ENCODE measurements around the gene CBFA2T3.

CBFA2T3 gene

DNA sequence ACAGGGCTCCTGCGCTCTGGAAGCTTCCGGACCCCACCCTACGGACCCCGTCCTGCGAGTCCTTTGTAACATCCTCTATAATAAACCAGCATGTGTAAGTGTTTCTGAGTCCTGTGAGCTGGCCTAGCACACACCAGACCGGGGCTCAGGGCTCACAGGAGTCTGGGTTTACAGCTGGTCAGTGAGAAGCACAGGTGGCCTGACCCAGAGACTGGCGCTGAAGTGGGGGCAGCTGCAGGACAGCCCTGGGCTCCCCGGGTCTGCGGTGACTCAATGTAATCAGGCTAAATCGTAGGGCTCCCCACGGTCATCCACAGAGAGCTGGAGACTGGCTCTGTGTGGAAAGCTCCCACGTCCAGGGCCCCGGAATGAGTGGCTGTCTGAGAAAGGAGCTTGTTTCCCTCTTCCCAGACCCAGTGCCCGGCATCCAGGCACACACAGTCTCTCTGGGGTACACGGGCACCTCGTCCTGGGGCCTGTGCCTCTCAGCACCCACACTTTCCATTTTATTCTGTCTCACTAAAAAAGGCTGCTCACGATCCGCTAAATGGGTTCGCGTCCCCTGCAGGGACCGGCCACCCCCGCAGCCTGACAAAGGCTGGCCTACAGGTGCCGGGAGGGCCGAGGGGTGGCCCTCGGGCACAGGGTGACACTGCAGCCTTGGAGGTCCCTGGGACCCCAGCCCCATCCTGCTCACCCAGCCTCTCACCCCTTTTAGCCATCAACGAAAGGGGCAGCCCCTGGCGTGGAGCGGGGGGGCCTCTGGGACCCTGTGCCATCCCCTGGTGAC lies 18.9 kb upstream of the CBFA2T3 start:
- DNase-seq = no peak
- TF ChIP-seq GATA1 (IDR thresholded peaks at IDR 0.05; ENCODE audit: low read depth, low read length) = no peak
- no peak for TF ChIP-seq POLR2A (IDR thresholded peaks at IDR 0.05; ENCODE audit: low read length)

DNA sequence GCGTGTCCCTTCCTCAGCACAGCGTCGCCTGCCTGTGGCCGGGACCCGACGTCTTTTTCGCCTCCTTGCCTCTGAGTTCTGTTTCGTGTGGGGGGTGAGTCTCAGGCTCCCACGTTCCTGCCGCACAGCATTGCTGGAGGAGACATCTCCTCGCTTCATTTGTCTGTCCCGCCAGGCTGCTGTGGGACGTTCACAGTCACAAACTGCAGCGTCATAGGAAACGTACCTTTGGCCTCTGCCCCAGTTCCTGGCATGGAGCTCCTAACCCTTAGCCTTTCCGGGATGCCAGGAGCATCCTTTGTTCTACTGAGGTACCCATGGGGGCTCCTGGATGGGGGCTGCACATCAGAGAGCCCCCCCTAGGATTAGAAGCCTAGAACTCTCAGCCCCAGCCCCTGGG lies 18.2 kb upstream of the CBFA2T3 start:
- DNase-seq = no peak
- TF ChIP-seq GATA1 (IDR thresholded peaks at IDR 0.05; ENCODE audit: low read depth, low read length) = no peak

DNA sequence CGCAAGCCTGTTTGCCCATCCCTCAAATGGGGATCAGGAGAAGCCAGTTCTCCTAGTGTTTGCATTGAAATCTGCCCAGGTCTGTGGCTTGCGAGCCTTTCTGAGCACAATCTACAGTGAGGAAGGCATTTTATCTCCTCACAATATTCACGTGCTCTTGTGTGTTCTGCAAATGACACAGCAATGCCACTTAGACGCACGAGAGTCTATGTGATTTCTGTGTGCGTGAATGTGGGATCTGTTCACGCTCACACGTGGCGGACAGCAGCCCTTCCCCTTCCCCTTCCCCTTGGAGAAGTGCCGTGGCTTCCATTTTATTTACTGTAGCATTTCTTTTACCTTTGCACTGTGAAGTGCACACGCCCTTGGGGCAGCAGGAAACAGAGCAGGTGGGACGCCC lies 17.7 kb upstream of the CBFA2T3 start:
- no peak for TF ChIP-seq POLR2A (IDR thresholded peaks at IDR 0.05; ENCODE audit: low read length)
- no peak for TF ChIP-seq GATA1 (IDR thresholded peaks at IDR 0.05; ENCODE audit: low read depth, low read length)
- peak; percentile 30 to 33 for DNase-seq

DNA sequence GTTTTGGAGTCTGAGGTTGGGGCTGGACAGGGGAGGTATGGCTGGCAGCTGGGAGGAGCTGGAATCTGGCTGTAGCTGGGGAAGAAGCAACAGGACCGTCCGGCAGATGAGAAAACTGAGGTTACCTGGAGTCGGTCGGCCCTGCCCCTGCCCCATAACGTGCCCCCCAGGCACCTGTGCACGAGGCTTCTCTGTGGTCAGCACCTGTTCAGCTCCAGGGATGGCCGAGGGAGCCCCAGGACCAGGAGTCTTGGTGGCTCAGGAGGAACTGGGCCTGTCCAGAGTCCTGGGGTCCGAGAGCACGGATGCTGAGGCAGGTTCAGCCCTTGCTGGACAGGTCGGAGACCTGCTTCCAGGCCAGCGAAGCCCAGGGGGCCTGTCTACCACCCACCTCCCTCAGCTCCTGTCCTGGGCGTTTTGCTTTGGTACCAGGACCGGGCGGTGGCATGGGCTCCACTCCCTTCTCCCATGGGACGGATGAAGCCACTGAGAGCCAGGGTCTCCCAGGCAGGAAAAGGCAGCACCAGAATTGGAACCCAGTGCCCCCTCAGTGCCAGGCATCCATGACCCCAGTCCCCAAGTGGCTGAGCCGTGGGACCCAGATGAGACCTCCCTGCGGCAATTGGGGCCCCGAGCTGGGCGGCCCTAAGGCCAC lies 17.1 kb upstream of the CBFA2T3 start:
- no peak for DNase-seq
- TF ChIP-seq POLR2A (IDR thresholded peaks at IDR 0.05; ENCODE audit: low read length) (no peak), GATA1 (IDR thresholded peaks at IDR 0.05; ENCODE audit: low read depth, low read length) (no peak)

DNA sequence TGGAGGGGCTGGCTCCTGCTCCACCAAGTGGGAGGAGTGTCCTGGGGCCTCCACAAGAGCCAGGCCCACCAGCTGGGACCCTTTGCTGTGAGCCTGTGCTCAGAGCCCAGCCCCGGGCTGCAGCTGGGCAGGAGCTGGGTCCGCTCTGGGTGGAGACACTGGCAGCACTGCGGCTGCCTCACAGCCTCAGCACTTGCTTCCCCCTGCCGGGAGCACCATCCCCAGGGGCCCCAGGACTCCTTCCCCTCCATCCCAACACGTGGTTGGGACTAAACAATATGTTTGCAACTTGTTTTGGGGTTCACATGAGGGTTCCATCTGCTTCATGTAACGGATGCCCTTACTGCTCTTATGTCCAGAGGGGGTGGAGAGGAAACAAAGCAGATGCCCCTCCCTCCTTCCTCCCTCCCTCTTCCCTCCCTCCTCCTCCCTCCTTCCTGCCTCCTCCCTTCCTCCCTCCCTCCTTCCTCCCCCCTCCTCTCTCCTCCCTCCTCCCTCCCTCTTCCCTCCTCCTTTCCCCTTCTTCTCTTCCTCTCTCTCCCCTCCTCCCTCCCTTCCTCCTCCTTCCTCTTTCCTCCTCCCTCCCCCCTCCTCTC lies 16.3 kb upstream of the CBFA2T3 start:
- DNase-seq = peak; percentile 77 to 80
- TF ChIP-seq GATA1 (IDR thresholded peaks at IDR 0.05; ENCODE audit: low read depth, low read length) (no peak), POLR2A (IDR thresholded peaks at IDR 0.05; ENCODE audit: low read length) (peak; percentile 59)

DNA sequence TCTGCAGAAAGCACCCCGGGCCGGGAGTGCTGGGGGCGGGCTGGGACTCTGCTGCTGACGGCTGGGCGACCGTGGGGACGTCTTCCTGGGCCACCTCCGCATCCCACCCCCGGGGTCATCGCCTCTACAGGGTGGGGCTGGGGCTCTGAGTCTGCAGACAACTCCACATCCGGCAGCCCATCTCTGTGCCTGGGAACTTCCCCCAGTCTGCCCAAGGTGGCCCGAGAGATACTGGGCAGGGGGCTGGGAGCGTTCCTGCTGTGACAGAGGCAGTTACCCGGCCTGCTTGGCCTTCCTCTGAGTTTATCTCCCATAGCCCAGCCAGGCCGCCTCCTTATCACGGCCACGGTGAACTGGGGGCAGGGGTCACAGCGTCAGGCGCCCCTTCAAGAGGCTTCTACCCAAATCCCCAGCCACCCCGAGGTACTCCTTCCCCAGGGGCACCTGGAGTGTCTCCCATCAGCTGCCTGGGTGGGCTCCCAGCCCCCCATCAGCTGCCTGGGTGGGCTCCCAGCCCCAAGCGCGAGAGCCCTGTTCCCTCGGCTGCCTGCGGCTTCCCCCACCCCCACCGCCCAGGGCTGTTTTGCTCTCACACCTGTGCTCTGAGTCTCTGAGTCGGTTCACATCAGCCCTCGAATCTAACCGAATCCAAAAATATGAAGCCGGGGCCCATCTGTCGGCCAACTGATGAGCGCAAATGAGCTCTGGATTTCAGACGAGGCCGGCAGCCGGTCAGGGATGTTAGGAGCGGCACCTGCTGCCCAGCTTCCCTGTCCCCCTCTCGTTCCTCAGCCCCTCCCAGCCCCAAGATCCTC lies 15.6 kb upstream of the CBFA2T3 start:
- no peak for TF ChIP-seq POLR2A (IDR thresholded peaks at IDR 0.05; ENCODE audit: low read length)
- TF ChIP-seq GATA1 (IDR thresholded peaks at IDR 0.05; ENCODE audit: low read depth, low read length) = no peak
- peak; percentile 93 to 97 for DNase-seq

DNA sequence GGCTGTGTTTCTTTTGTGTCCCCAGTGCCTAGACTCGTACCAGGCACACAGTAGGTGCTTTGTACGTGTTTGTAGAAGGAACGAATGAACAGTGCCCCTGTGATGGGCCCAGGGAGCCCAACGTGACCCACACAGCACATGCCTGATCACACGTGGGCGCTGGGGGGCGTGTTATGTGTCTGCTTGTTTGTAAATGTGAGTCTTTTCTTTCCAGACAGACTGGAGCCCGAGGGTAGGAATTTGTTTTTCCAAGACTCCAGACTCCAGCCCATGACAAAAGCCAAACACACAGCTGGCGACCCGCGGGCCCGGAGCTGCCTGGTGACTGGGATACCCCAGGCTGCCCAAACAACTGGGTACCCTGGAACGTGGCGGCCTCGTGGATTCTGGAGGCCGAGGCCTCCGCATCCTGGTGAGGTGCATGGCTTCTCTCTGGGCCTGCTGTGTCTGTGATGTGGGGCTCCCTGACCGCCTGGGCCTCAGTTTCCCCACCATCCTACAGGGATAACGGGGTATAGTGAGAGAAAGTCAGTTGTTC lies 14.9 kb upstream of the CBFA2T3 start:
- TF ChIP-seq GATA1 (IDR thresholded peaks at IDR 0.05; ENCODE audit: low read depth, low read length) (no peak), POLR2A (IDR thresholded peaks at IDR 0.05; ENCODE audit: low read length) (no peak)
- peak; percentile 34 to 44 for DNase-seq

DNA sequence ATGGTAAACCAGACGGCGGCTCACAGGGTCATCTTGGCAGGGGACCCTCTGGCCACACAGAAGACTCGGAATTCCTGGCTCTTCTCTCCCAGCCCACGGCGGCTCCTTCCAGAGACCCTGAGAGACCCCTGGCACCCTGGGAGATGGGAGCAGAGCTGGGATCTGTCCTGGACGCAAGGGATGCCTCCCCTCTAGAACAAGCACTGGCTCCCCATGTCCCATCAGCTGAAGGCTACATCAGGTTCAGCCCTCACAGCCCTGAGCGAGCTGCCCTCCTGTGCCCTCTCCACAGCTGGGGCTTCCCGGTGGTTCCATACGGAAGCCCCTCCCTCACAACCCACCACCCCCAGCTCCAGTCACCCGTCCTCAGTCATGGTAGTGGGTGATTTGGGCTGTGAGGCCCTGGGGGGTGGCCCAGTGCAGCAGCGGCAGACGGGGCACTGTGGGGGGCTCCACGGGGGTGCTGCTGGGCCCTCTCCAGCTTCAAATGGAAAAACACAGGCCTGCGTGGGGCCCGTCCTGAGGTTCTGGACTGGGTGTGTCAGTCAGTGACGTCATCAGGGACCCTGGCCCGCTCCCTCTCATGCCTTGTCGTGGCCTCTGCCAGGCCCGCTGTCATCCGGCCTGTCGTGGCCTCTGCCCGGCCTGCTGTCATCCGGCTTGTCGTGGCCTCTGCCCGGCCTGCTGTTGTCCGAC lies 13.0 kb upstream of the CBFA2T3 start:
- no peak for DNase-seq
- no peak for TF ChIP-seq GATA1 (IDR thresholded peaks at IDR 0.05; ENCODE audit: low read depth, low read length)
- no peak for TF ChIP-seq POLR2A (IDR thresholded peaks at IDR 0.05; ENCODE audit: low read length)

DNA sequence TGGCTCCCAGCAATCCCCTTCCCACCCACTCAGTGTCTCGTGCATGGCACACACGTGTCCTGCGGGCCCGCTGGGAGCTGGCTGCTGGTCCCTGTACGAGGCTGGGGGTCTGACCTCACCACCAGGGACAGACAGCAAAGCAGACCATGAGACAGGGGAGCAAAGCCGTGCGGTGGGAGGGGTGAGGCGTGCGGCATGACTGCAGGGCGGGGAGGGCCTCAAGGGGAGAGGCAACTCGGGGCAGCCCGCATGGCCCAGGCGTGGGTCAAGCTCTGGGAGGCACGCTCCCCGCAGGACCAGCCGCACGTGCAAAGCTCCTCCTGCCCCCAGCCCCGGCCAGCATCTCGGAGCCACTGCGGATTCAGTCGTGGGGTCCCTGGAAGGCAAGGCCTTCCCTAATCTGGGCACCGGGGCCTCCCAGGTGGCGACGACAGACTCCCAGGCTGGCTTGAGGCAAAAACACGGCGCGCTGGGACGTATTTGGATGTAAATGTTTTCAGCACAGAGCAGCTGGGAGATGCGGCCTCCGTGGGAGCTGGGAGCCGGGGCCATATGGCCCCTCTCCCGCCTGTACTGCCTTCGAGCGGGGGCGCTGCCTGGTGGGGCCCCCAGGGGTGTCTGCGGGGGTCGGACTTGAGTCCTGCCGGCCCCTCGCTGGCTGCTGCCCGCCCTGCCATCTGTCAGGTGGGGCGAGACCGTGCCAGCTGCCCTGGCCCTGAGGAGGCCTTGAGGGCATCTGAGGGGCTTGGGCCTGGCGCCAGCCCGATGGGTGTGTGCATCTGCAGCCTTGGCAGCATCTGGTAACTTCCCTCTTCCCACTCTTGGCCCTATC lies 12.2 kb upstream of the CBFA2T3 start:
- TF ChIP-seq GATA1 (IDR thresholded peaks at IDR 0.05; ENCODE audit: low read depth, low read length) (no peak), POLR2A (IDR thresholded peaks at IDR 0.05; ENCODE audit: low read length) (no peak)

DNA sequence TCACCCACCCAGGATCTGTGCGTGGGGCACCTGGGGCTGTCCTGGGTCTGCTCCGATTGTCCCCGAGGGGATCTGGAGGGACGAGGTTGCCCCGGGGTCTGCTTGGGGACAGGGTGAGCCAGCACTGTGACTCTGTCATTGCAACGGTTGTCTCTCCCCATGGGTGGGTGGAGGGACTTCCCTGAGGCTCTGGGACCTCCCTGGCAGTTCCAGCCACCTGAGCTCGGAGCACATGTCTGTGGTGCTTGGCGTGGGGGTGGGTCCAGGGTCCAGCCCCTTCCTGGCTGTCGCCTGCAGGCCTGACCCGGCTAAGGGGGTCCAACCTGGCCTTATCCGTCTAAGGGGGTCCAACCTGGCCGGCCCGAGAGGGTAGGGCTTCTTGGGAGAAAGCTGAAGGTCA lies 8.5 kb upstream of the CBFA2T3 start:
- no peak for DNase-seq
- TF ChIP-seq POLR2A (IDR thresholded peaks at IDR 0.05; ENCODE audit: low read length) (no peak), GATA1 (IDR thresholded peaks at IDR 0.05; ENCODE audit: low read depth, low read length) (no peak)

More for the DNA sequence above, 12.2 kb upstream of the CBFA2T3 start:
- DNase-seq = no peak

DNA sequence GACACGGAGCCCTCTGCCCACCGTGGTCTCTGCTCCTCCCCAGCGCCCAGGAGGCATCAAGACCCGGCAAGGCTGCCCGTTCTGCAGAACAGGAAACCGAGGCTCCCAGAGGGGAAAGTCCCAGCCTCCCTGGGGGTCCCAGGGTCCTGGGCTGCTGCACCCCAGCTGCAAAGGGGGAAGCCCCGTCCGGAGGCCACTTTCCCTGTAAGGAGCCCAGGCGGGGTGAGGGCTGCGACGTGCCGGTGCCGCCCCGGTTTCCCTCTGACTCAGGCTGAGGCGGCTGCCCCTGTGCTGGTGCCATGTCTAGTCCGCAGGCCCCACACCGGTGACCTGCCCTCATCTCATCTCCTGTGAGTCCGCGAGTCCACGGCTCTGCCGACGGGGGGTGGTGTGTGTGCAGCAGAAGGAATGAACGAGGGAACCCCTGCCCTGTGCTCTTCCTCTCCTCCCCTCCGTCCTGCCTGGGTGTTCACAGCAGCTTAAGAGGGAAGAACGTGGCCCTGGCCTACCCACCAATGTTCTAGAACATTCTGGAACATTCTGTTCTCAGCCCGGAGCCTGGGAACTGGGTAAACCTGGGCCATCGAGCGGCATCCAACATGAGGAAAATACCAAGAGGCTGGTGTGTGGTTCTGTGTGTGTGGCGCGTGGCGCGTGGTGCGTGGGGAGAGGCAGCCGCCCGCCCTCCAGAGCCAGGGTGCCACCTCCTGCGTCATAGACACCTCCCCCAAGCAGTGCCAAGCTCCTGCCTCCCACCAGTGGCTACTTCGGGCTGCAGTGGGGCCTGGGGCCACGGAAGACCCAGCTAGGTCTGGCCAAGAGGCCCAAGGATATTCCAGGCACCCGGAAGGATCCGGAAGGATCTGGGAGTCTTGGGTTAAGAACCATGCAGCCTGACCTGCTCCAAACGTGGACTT lies 7.0 kb upstream of the CBFA2T3 start:
- no peak for DNase-seq
- TF ChIP-seq POLR2A (IDR thresholded peaks at IDR 0.05; ENCODE audit: low read length) = peak; percentile 9
- TF ChIP-seq GATA1 (IDR thresholded peaks at IDR 0.05; ENCODE audit: low read depth, low read length) = no peak

Measured in erythroblast (primary cell).